H1 (cell line): Measurements from ENCODE around the gene VPS37C. TPM values are rescaled to one million over a fixed set of nuclear protein-coding genes. Genes with fewer than 3 reads are reported as not detected.

Source experiments
- CTCF ChIA-PET: fragments of 300-600 bp; sonication (Branson Sonifier 250); formaldehyde crosslinking; loops from one replicate; lab custom pipeline; 2021; ENCODE audit not compliant: partially characterized antibody; lab: Charles Lee
- POLR2A ChIA-PET: fragments of 300-600 bp; sonication (Branson Sonifier 250); formaldehyde crosslinking; loops from one replicate; lab custom pipeline; 2021; ENCODE audit warnings: inconsistent platforms; ENCODE audit not compliant: partially characterized antibody; lab: Charles Lee
- DNase-seq, 2 experiments: peaks; one replicate each; pipeline versions ENCODE4 v3.0.0 to v3.0.0-alpha.2; 2010 to 2022; ENCODE audit warnings: low spot score in 2 of 2, low read depth in 1 of 2, mixed read lengths in 1 of 2
- FAIRE-seq: peaks from 2 replicates; lab custom pipeline; 2011; peaks lifted over from hg19 to GRCh38; lab: Jason Lieb, UNC
- H2AFZ ChIP-seq: 2 replicates; pipeline ENCODE4 v1.8.1; 2012; ENCODE audit warnings: low read length, inconsistent platforms
- H2AK5ac ChIP-seq: 2 replicates; pipeline ENCODE4 v1.6.1; 2013; ENCODE audit warnings: low read depth, low read length
- H2BK120ac ChIP-seq: replicated peaks from 2 replicates; pipeline ENCODE3; 2013; ENCODE audit warnings: low read depth, low read length, inconsistent platforms
- H2BK12ac ChIP-seq: 2 replicates; pipeline ENCODE4 v1.6.1; 2013; ENCODE audit warnings: low read depth, low read length
- H2BK15ac ChIP-seq: 2 replicates; pipeline ENCODE4 v1.6.1; 2013; ENCODE audit warnings: low read length
- H2BK20ac ChIP-seq: 2 replicates; pipeline ENCODE4 v1.6.1; 2013; ENCODE audit warnings: low read length
- H2BK5ac ChIP-seq: 2 replicates; pipeline ENCODE4 v1.6.1; 2013; ENCODE audit warnings: low read depth, low read length
- H3K14ac ChIP-seq: 2 replicates; pipeline ENCODE4 v1.6.1; 2013; ENCODE audit warnings: inconsistent platforms; ENCODE audit not compliant: insufficient read length
- H3K18ac ChIP-seq: 2 replicates; pipeline ENCODE4 v1.6.1; 2013; ENCODE audit warnings: low read length; ENCODE audit errors: extremely low read depth
- H3K23ac ChIP-seq: 2 replicates; pipeline ENCODE4 v1.6.1; 2013; ENCODE audit warnings: inconsistent platforms; ENCODE audit not compliant: insufficient read length
- H3K23me2 ChIP-seq: 2 replicates; pipeline ENCODE4 v1.6.1; 2013; ENCODE audit warnings: low read depth, low read length
- H3K27ac ChIP-seq: 2 replicates; pipeline ENCODE4 v1.6.1; 2011; ENCODE audit warnings: low read depth, low read length, inconsistent platforms
- H3K27me3 ChIP-seq, 4 experiments: replicated peaks in 1 of 4; 1 replicate in 1 of 4; 2 replicates in 3 of 4; pipeline versions ENCODE4 v1.6.1 to v1.8.1; 2011 to 2013; ENCODE audit warnings: low read length in 3 of 4, mild to moderate bottlenecking in 3 of 4, inconsistent platforms in 2 of 4, mixed read lengths in 2 of 4, moderate library complexity in 1 of 4; ENCODE audit not compliant: control insufficient read depth in 3 of 4, insufficient read depth in 3 of 4; ENCODE audit errors: extremely low read depth in 1 of 4
- H3K36me3 ChIP-seq, 4 experiments: 2 replicates each; pipeline versions ENCODE4 v1.6.1 to v1.8.1; 2011 to 2013; ENCODE audit warnings: mild to moderate bottlenecking in 4 of 4, low read length in 3 of 4, moderate library complexity in 2 of 4, control low read depth in 1 of 4, inconsistent platforms in 1 of 4; ENCODE audit not compliant: insufficient read depth in 4 of 4, control insufficient read depth in 2 of 4
- H3K4ac ChIP-seq: replicated peaks from 2 replicates; pipeline ENCODE3; 2013; ENCODE audit warnings: low read length, low read depth, mixed read lengths, inconsistent platforms; ENCODE audit not compliant: insufficient read length
- H3K4me1 ChIP-seq, 4 experiments: replicated peaks in 1 of 4; 1 replicate in 1 of 4; 2 replicates in 3 of 4; pipeline versions ENCODE4 v1.6.1 to v1.8.1; 2011 to 2013; ENCODE audit warnings: low read length in 3 of 4, inconsistent platforms in 2 of 4, mixed read lengths in 1 of 4; ENCODE audit not compliant: insufficient read depth in 4 of 4, control insufficient read depth in 3 of 4
- H3K4me2 ChIP-seq, 2 experiments: 2 replicates each; pipeline versions ENCODE4 v1.6.1 to v1.8.1; 2011 to 2013; ENCODE audit warnings: low read depth in 2 of 2, low read length in 2 of 2, control low read depth in 1 of 2, inconsistent platforms in 1 of 2, mild to moderate bottlenecking in 1 of 2; ENCODE audit not compliant: insufficient read depth in 1 of 2
- H3K4me3 ChIP-seq, 4 experiments: fragments of 200-600, 300-600 bp in 1 of 4; sonication (generic), shearing (Covaris generic), sonication (Bioruptor Twin) in 1 of 4; 2 replicates each; pipeline versions ENCODE4 v1.5.1 to v1.8.1; 2011 to 2016; ENCODE audit warnings: low read length in 4 of 4, low read depth in 3 of 4, control low read depth in 2 of 4, inconsistent platforms in 2 of 4, mild to moderate bottlenecking in 2 of 4, mixed read lengths in 1 of 4, moderate library complexity in 1 of 4; ENCODE audit not compliant: insufficient read depth in 2 of 4; ENCODE audit errors: extremely low read depth in 1 of 4
- H3K56ac ChIP-seq: replicated peaks from 2 replicates; pipeline ENCODE3; 2013; ENCODE audit warnings: low read depth, mild to moderate bottlenecking, mixed read lengths, low read length, inconsistent platforms; ENCODE audit not compliant: insufficient read length
- H3K79me1 ChIP-seq: 2 replicates; pipeline ENCODE4 v1.6.1; 2013; ENCODE audit warnings: low read depth, low read length, control low read depth
- H3K79me2 ChIP-seq, 2 experiments: 2 replicates each; pipeline versions ENCODE4 v1.6.1 to v1.8.1; 2012 to 2013; ENCODE audit warnings: low read length in 2 of 2, mild to moderate bottlenecking in 2 of 2, inconsistent platforms in 1 of 2; ENCODE audit not compliant: insufficient read depth in 2 of 2, control insufficient read depth in 1 of 2
- H3K9ac ChIP-seq, 4 experiments: replicated peaks in 1 of 4; 1 replicate in 1 of 4; 2 replicates in 3 of 4; pipeline versions ENCODE4 v1.6.1 to v1.8.1; 2011 to 2013; ENCODE audit warnings: low read depth in 3 of 4, low read length in 3 of 4, control low read depth in 2 of 4, mild to moderate bottlenecking in 2 of 4, moderate library complexity in 2 of 4, inconsistent platforms in 1 of 4; ENCODE audit errors: extremely low read depth in 1 of 4
- H3K9me3 ChIP-seq, 2 experiments: 2 replicates each; pipeline versions ENCODE4 v1.6.1 to v1.8.1; 2012 to 2013; ENCODE audit warnings: mild to moderate bottlenecking in 2 of 2, moderate library complexity in 2 of 2, control low read depth in 1 of 2, inconsistent platforms in 1 of 2, low read depth in 1 of 2, low read length in 1 of 2, mixed read lengths in 1 of 2; ENCODE audit not compliant: insufficient read depth in 2 of 2
- H4K20me1 ChIP-seq, 2 experiments: replicated peaks in 1 of 2; 2 replicates each; pipeline versions ENCODE3 to v1.8.1; 2011 to 2013; ENCODE audit warnings: inconsistent platforms in 2 of 2, low read length in 2 of 2, mild to moderate bottlenecking in 1 of 2; ENCODE audit not compliant: insufficient read depth in 2 of 2, control insufficient read depth in 1 of 2
- H4K5ac ChIP-seq: 2 replicates; pipeline ENCODE4 v1.6.1; 2013; ENCODE audit warnings: low read length, low read depth, mixed read lengths, inconsistent platforms; ENCODE audit not compliant: insufficient read length
- H4K8ac ChIP-seq: 2 replicates; pipeline ENCODE4 v1.8.0; 2013; ENCODE audit warnings: mild to moderate bottlenecking, moderate library complexity, low read length, inconsistent platforms; ENCODE audit not compliant: insufficient read depth; ENCODE audit errors: extremely low read depth
- H4K91ac ChIP-seq: replicated peaks from 2 replicates; pipeline ENCODE3; 2013; ENCODE audit warnings: low read length, mixed read lengths, inconsistent platforms; ENCODE audit not compliant: insufficient read length
- BCL11A ChIP-seq, 2 experiments: IDR thresholded peaks; one replicate each; pipeline ENCODE4 v1.6.1; 2011; ENCODE audit warnings: low read depth in 2 of 2, low read length in 2 of 2, mild to moderate bottlenecking in 2 of 2
- BRCA1 ChIP-seq: IDR thresholded peaks from 2 replicates; pipeline ENCODE4 v1.6.1; 2012; ENCODE audit warnings: low read depth, low read length, improper control_type of control experiment
- CBX8 ChIP-seq: fragments of 300-800, 300-1000 bp; sonication (generic); IDR thresholded peaks from 2 replicates; pipeline ENCODE4 v1.7.1; 2016; ENCODE audit warnings: low read depth, low read length, borderline replicate concordance
- CTBP2 ChIP-seq: IDR thresholded peaks from 2 replicates; pipeline ENCODE4 v1.7.0; 2011; ENCODE audit warnings: borderline replicate concordance, mild to moderate bottlenecking, moderate library complexity, mixed read lengths, low read length; ENCODE audit not compliant: insufficient read depth, insufficient read length
- EP300 ChIP-seq, 2 experiments: IDR thresholded peaks; 1 replicate in 1 of 2; 2 replicates in 1 of 2; pipeline ENCODE4 v1.6.1; 2011 to 2012; ENCODE audit warnings: low read depth in 2 of 2, low read length in 2 of 2, mild to moderate bottlenecking in 2 of 2, borderline replicate concordance in 1 of 2, inconsistent platforms in 1 of 2, moderate library complexity in 1 of 2
- JUN ChIP-seq: IDR thresholded peaks from 2 replicates; pipeline ENCODE4 v1.6.1; 2011; ENCODE audit warnings: low read depth, mild to moderate bottlenecking, improper control_type of control experiment, low read length
- KDM5A ChIP-seq: fragments of 200-600 bp; IDR thresholded peaks from 2 replicates; pipeline ENCODE4 v1.7.1; 2012; ENCODE audit warnings: mild to moderate bottlenecking, low read length, inconsistent platforms, mixed read lengths
- SP1 ChIP-seq: IDR thresholded peaks from 2 replicates; pipeline ENCODE4 v1.6.1; 2011; ENCODE audit warnings: low read depth, low read length
- SP4 ChIP-seq: IDR thresholded peaks from 2 replicates; pipeline ENCODE4 v1.6.1; 2012; ENCODE audit warnings: low read length, inconsistent platforms
- TAF1 ChIP-seq: IDR thresholded peaks from 2 replicates; pipeline ENCODE4 v1.6.1; 2011; ENCODE audit warnings: mild to moderate bottlenecking, low read depth, low read length
- TAF7 ChIP-seq: optimal IDR thresholded peaks from 2 replicates; pipeline ENCODE3; 2011; ENCODE audit warnings: low read depth, mild to moderate bottlenecking, inconsistent platforms, low read length, moderate library complexity, borderline replicate concordance
- USF2 ChIP-seq: IDR thresholded peaks from 2 replicates; pipeline ENCODE4 v1.6.1; 2011; ENCODE audit warnings: low read length, improper control_type of control experiment
- YY1 ChIP-seq: IDR thresholded peaks from 2 replicates; pipeline ENCODE4 v1.6.1; 2011; ENCODE audit warnings: low read depth, mild to moderate bottlenecking, low read length
- ZNF274 ChIP-seq: IDR thresholded peaks from 2 replicates; pipeline ENCODE4 v1.7.0; 2012; ENCODE audit warnings: low read length, borderline replicate concordance; ENCODE audit errors: extremely low read depth
- WGBS, 2 experiments: shearing (Covaris generic) in 1 of 2; methylation state at CpG; one replicate each; pipeline versions ENCODE4 v1.1.6 to v1.1.7; 2013 to 2015; ENCODE audit warnings: low lambda C conversion rate in 2 of 2, mixed read lengths in 2 of 2, inconsistent platforms in 1 of 2, low coverage in 1 of 2, missing lambda C conversion rate in 1 of 2; ENCODE audit not compliant: insufficient replicate concordance in 2 of 2, insufficient coverage in 1 of 2, insufficient read length in 1 of 2; ENCODE audit errors: extremely low coverage in 1 of 2, missing lambda C conversion rate in 1 of 2; 5-methylcytosine and 5-hydroxymethylcytosine counted together
- polyA plus RNA-seq, 7 experiments: library from polyadenylated mRNA; depleted of rRNA in 3 of 7; stranded (reverse) in 5 of 7; unstranded in 2 of 7; fragments of >200 nt in 5 of 7; fragments of 200-250 nt in 2 of 7; gene quantifications; 1 replicate in 5 of 7; 2 replicates in 1 of 7; 4 replicates in 1 of 7; pipeline versions ENCODE4 v1.2.1 to v1.2.3, GENCODE V29; 2011 to 2013; ENCODE audit warnings: missing spikeins in 2 of 7, mixed read lengths in 2 of 7
- total RNA-seq: library from RNA; stranded (reverse); fragmentation: NEBNext Ultra II Directional; extraction: Animal tissue kit (Norgen Biotek cat#: 25700); gene quantifications from 2 replicates; pipeline ENCODE4 v1.2.1, GENCODE V29; 2021

The VPS37C gene
- total and polyA plus RNA-seq, 2 of the 8 experiments (the other 6 are each of a cell fraction or from before 2014, with no cell fraction given) = 12.9 to 21.0 TPM

- no peak overlapping the region for H3K4ac ChIP-seq
- H2BK5ac ChIP-seq = no peak overlapping the region
- no peaks in the 10 kb centered on the region; a peak in 1 of 7 replicates for H3K27me3 ChIP-seq
- no peak overlapping the region for H3K14ac ChIP-seq
- H4K5ac ChIP-seq = no peak overlapping the region
- H3K36me3 ChIP-seq = no peaks in the 10 kb centered on the region
- no peak overlapping the region for H3K4me3 ChIP-seq
- H2AK5ac ChIP-seq = no peak overlapping the region
- FAIRE-seq = no peak
- H4K20me1 ChIP-seq = no peaks in the 10 kb centered on the region
- no peak overlapping the region for H4K91ac ChIP-seq
- no peak overlapping the region for H4K8ac ChIP-seq
- no peaks in the 10 kb centered on the region for H3K79me2 ChIP-seq
- H2AFZ ChIP-seq = no peak overlapping the region
- no peak overlapping the region for H3K9ac ChIP-seq
- ChIA-PET CTCF (interaction anchor here (0.7 to 1.2 kb wide), 5 partner anchors 21 to 140 kb away, joined by 3 to 4 read pairs (median 3); partner anchors contain the start of gene CD6), POLR2A (no interaction called here)
- DNase-seq = no peak
- H3K23ac ChIP-seq = no peak overlapping the region
- H3K18ac ChIP-seq = no peak overlapping the region
- H3K56ac ChIP-seq = no peak overlapping the region
- no peak overlapping the region for H3K4me2 ChIP-seq
- H3K9me3 ChIP-seq = no peaks in the 10 kb centered on the region
- no peak overlapping the region for H2BK12ac ChIP-seq
- no peaks in the 10 kb centered on the region for H3K79me1 ChIP-seq
- H2BK15ac ChIP-seq = no peak overlapping the region
- WGBS, 2 experiments = 92% methylated on average over 8 of the region's 8 CpGs; no CpG with 5 or more reads in 1 of the 2 experiments
- no peaks in the 10 kb centered on the region for H3K4me1 ChIP-seq
- no peak overlapping the region for H2BK20ac ChIP-seq
- no peak overlapping the region for H3K27ac ChIP-seq
- no peak overlapping the region for H2BK120ac ChIP-seq
- H3K23me2 ChIP-seq = no peaks in the 10 kb centered on the region
- TF ChIP-seq EP300 (IDR thresholded peaks at IDR 0.05; ENCODE audit: borderline replicate concordance in 1 of 2, low read depth in 2 of 2, low read length in 2 of 2) (no peak), YY1 (no peak), SP4 (no peak), CBX8 (no peak), BRCA1 (no peak), KDM5A (no peak), TAF7 (no peak), CTBP2 (no peak), BCL11A (IDR thresholded peaks at IDR 0.05; ENCODE audit: low read depth in 2 of 2, low read length in 2 of 2) (no peak), TAF1 (no peak), USF2 (no peak), SP1 (no peak), ZNF274 (no peak), JUN (no peak)
These were observed 51.6 kb downstream of the VPS37C start for GRCh38 chr11:61109671-61110070.
